H7 (cell line): ENCODE measurements around the gene ADGRV1. TPM values are rescaled to one million over a fixed set of nuclear protein-coding genes. Genes with fewer than 3 reads are reported as not detected.
"Not testable (repeated sequence)": the region's sequence is repeated elsewhere in the genome, so short reads cannot be mapped to it uniquely, and the experiment has no call there.

Source experiments
- DNase-seq: peaks from one replicate; pipeline ENCODE4 v3.0.0; 2012
- H3K27me3 ChIP-seq: 2 replicates; pipeline ENCODE4 v1.6.0; 2011; ENCODE audit warnings: mild to moderate bottlenecking, low read length; ENCODE audit not compliant: control insufficient read depth, insufficient read depth
- H3K36me3 ChIP-seq: replicated peaks from 2 replicates; pipeline ENCODE4 v1.5.1; 2011; ENCODE audit warnings: low read length; ENCODE audit not compliant: control insufficient read depth, insufficient read depth
- H3K4me3 ChIP-seq: 2 replicates; pipeline ENCODE4 v1.5.1; 2011; ENCODE audit warnings: low read depth, mild to moderate bottlenecking, control low read depth, low read length, moderate library complexity; ENCODE audit not compliant: insufficient read depth
- total RNA-seq: library from RNA; depleted of rRNA; stranded (reverse); fragments of >200 nt; shearing (Covaris generic); gene quantifications from 2 replicates; pipeline ENCODE4 v1.2.3, GENCODE V29; 2014

Gene ADGRV1
- total RNA-seq, 1 experiment from 2014 or later: 28.8 TPM

DNA sequence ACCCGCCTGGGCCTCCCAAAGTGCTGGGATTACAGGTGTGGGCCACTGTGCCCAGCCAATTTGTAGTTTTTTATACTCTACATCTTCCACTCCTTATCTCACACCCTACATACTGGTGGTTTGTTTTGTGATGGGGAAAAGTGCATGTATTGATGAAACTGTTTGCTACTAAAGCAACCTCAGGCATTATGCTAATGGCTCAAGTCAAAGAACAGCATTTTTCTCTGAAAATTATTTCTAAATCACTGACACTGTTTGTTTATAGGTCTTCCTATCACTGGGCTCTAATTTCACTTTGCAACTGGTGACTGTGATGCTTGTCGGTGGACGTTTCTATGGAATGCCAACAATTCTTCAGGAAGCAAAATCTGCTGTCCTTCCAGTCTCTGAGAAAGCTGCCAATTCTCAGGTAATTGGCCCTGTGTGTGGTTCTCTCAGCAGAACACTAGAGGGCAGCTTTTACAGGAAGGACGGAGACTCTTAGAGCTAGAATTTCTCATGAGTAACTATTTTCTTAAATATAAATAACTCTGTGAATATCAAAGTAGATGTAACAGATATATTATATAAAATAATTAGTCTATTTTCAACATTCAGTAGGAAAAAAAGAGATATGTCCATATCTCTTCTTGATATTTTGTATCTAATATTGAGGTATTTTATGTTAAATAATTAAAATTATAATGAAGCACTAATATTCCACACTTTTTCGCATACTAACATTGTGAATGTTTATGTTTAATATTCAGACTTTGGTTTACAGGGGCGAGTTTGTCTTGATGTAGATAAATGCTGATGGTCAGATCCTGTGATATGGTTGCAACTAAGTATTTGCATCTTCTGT, 244.1 kb downstream of the ADGRV1 start:
- peak; percentile 60 for DNase-seq
- Histone ChIP-seq H3K27me3 (no peaks in the 10 kb centered on the region), H3K36me3 (no peaks in the 10 kb centered on the region), H3K4me3 (no peak overlapping the region)

DNA sequence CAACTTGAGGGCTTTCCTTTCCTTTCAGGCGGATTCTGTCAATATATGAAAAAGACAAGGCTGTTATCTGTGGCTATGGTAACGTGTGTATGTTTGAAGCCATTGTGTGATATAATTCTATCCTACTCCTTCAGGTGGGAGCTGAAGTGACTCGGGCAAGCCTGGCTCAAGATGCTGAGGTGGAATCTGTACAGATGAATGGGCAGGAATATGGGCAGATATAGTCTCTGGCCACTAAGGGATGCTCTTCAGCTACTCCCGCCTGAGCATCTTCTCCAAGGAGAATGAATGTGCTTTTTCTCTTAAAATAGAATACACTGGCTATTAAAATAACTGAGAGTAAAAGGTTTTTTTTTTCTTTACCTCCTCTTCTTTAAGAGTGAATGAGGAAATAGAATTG, 244.8 kb downstream of the ADGRV1 start:
- Histone ChIP-seq H3K4me3 (no peak overlapping the region), H3K36me3 (no peaks in the 10 kb centered on the region), H3K27me3 (no peaks in the 10 kb centered on the region)
- no peak for DNase-seq

DNA sequence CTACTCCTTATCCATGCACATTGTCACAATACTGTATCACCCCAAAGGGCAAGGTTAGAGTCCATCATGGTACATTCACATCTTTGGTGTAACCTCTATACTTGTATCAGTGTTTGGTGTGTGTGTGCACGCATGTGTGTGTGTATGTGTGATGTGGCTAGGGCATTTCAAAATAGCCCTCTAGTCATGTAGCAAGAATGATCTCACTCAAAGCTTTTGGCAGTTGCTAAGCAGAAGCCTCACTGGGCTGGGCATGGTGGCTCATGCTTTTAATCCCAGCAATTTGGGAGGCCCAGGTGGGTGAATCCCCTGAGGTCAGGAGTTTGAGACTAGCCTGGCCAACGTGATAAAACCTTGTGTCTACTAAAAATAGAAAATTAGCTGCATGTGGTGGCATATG, 245.3 kb downstream of the ADGRV1 start:
- H3K36me3 ChIP-seq: no peaks in the 10 kb centered on the region
- DNase-seq: no peak
- H3K27me3 ChIP-seq: no peaks in the 10 kb centered on the region
- H3K4me3 ChIP-seq: no peak overlapping the region

DNA sequence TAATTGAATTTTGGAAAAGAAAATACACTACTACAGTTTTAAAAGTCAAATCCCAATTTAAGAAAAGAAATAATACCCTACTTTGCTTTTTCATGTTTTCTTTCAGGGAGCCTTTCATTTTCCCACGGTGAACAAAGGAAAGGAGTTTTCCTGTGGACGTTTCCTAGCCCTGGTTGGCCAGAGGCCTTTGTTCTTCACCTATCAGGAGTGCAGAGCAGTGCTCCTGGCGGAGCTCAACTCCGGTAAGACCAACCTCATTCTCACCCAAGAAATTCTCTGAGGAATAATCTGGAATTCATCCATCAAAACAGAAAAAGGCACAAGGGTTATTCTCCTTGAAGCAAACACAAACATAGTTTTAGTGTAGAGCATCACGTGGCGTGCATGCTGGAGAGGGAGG, 248.9 kb downstream of the ADGRV1 start:
- 0 out of 2 replicates have a peak, but pooled peaks cover 1% of the 10 kb centered on the region for H3K36me3 ChIP-seq
- H3K4me3 ChIP-seq: no peak overlapping the region
- no peaks in the 10 kb centered on the region for H3K27me3 ChIP-seq
- DNase-seq: no peak

DNA sequence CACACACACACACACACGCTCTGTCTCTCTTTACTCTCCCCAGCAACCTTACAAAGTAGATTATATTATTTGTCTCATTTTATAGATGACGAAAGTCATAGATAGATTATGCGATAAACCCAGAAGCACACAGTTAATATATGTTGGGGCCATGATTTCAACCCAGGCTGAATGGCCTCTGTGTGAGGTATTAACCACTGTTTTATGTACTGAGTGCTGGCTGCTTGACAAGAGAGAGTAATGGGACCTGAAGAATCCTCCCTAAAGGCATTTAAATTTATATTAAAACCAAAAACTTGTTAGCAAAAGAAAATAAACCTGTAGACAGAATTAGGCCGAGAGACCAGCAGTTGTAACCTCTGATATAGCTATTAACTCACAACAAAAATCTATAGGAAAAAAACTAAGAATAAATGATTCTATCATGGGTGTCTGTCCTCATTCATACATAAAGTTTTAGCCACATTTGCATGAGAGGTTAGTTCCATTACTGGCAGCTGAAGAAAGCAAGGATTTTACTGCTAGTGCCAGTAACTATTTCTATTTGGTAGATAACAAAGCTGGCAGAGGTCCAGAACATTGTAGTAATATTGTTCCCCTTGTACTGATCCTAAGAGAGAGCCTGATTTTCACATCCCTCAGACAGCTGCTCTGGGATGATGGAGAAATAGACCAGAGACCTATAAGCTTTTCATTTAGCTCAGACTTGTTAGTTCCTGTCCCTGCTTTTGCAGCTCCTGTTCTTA, 250.9 kb downstream of the ADGRV1 start:
- Histone ChIP-seq H3K4me3 (no peak overlapping the region), H3K36me3 (0 out of 2 replicates have a peak, but pooled peaks cover 1% of the 10 kb centered on the region), H3K27me3 (no peaks in the 10 kb centered on the region)
- no peak for DNase-seq

DNA sequence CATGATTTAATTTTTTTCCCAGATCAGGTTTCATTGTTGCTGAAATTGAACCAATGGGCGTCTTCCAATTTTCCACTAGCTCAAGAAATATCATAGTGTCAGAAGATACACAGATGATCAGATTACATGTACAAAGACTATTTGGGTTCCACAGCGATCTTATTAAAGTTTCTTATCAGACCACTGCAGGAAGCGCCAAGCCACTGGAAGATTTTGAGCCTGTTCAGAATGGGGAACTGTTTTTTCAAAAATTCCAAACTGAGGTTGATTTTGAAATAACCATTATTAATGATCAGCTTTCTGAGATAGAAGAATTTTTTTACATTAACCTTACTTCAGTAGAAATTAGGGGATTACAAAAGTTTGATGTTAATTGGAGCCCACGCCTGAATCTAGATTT, 251.6 kb downstream of the ADGRV1 start:
- no peak for DNase-seq
- no peaks in the 10 kb centered on the region for H3K27me3 ChIP-seq
- no peak overlapping the region for H3K4me3 ChIP-seq
- H3K36me3 ChIP-seq: 0 out of 2 replicates have a peak, but pooled peaks cover 1% of the 10 kb centered on the region

DNA sequence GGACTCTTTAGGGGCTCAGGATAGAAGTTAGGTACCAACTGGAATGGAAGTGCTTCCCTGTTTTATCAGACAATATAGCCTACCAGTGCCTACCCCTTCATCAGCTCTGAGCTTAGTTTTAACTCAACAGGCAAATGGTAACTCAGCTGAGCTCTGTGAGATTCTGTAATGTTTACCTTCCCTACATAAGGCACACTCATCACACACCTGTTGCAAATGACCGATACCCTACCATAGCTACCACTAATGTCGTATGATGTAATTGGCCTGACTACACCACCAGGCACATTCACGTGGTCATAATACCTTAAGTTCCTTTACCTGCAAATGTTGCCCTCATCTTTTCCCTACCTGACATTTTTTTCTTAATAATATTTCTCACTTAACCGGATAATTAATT, 254.8 kb downstream of the ADGRV1 start:
- no peak overlapping the region for H3K4me3 ChIP-seq
- H3K27me3 ChIP-seq: no peaks in the 10 kb centered on the region
- H3K36me3 ChIP-seq: peaks cover 3% of the 10 kb centered on the region
- DNase-seq: no peak

DNA sequence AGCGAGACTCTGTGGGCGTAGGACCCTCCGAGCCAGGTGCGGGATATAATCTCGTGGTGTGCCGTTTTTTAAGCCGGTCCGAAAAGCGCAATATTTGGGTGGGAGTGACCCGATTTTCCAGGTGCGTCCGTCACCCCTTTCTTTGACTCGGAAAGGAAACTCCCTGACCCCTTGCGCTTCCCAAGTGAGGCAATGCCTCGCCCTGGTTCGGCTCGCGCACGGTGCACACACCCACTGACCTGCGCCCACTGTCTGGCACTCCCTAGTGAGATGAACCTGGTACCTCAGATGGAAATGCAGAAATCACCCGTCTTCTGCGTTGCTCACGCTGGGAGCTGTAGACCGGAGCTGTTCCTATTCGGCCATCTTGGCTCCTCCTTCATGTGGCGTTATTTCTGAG, 263.5 kb downstream of the ADGRV1 start:
- not testable (repeated sequence) for DNase-seq, H3K27me3 ChIP-seq, H3K4me3 ChIP-seq, H3K36me3 ChIP-seq

DNA sequence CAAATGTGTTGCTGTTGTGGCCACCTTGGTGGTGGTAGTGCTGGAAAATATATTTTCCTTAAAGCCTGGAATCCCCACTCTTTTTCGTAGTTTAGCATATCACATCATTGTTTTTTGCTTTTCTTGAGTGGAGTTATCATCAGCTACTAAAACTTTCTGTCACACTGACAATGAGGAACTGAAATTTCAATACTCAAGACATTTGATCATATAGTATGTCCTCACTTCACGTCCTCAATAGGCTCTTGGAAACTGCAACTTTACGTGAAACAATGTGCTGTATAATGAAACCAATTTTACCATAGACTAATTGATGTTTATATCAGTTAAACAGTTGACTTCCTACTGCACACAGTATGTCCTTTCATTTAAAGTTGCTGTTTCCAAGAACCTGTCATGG, 265.8 kb downstream of the ADGRV1 start:
- Histone ChIP-seq H3K4me3 (no peak overlapping the region), H3K27me3 (no peaks in the 10 kb centered on the region), H3K36me3 (no peaks in the 10 kb centered on the region; the same call in 1 of the 2 replicates)
- no peak for DNase-seq

DNA sequence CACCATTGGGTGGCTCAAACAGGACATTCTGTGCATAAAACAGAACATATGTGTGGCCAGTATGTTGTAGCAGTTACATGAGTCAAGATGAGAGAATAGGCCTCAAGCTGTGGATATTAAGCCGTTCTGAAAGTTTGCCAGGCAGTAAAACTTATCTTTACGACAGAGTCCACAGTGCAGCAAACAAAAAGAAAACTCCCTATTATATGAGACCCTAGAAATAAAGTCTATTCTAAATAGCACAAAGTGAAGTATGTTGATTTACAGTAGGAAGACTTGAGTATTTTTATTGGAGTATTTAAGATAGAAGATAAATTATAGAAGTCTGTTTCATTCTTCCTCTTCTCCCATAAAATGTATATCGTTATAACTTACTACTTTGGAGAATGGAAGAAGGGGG, 271.5 kb downstream of the ADGRV1 start:
- DNase-seq: no peak
- Histone ChIP-seq H3K27me3 (no peaks in the 10 kb centered on the region), H3K36me3 (no peaks in the 10 kb centered on the region), H3K4me3 (no peak overlapping the region)

DNA sequence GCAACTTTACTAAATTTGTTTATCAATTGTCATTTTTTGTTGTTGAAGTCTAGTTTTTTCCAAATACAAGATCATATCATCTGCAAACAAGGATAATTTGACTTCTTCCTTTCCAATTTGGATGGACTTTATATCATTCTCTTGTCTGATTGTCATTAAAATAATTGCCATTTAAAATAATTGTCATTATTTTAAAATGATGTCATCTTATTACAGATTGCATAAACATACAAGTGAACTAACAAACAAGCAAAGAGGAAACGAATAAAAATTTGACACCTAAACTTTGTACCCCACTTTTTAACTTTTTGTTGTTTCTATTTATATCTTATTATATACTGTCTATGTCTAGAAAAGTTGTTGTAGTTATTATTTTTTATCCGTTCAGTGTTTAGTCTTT, 275.2 kb downstream of the ADGRV1 start:
- Histone ChIP-seq H3K4me3 (no peak overlapping the region), H3K36me3 (no peaks in the 10 kb centered on the region), H3K27me3 (no peaks in the 10 kb centered on the region)
- no peak for DNase-seq

DNA sequence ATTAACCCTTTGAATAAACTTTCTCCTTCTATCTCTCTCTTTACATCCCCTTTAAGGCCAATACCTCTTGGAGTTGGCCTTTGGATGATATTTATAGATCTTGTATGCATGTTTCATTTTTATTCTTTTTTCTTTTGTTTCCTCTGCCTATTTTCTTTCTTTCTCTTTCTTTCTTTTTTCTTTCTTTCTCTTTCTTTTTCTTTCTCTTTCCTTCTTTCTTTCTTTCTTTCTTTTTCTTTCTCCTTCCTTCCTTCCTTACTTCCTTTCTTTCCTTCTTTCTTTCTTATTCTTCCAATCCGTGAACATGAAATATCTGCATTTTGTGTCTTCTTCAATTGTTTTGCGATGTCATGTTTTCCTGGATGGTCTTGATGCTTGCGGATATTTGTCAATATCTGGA, 276.1 kb downstream of the ADGRV1 start:
- H3K36me3 ChIP-seq: no peaks in the 10 kb centered on the region
- no peak for DNase-seq
- H3K4me3 ChIP-seq: no peak overlapping the region
- no peaks in the 10 kb centered on the region for H3K27me3 ChIP-seq

DNA sequence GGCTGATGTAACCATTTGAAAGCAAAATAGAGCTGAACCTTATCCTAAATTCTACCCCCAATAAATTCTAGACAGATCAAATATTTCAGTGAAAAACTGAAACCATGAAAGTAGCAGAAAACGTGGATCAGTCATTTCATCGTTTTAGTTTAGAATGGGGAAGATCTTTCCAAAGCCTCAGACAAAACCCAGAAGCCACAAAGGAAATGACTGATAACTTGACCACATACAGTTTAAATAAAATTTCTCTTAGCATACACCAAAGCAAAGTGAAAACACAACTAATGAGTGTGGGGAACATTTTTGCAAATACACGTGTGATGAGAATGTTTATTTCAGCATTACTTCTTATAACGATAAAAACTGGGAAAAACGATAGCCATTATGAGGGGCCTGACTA, 284.8 kb downstream of the ADGRV1 start:
- H3K36me3 ChIP-seq: no peaks in the 10 kb centered on the region
- no peak for DNase-seq
- H3K27me3 ChIP-seq: no peaks in the 10 kb centered on the region
- no peak overlapping the region for H3K4me3 ChIP-seq

DNA sequence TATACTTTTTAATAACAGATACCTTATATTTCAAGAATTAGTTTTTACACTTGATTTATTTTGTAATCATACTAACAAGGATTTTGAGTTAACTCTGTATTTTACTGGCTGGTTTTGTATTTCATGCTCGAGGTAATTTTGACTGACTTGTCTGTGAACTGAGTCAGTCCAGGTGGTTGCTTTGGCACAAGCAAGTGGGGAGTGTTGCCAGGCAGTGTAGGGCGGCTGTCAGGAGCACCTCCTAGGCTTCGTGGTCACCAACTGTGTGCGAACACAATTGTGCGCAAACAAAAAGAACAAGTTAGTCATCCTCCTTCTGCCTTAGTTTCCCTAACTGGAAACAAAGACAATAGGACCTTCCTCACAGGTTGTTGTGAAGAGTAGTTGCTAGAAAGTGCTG, 286.3 kb downstream of the ADGRV1 start:
- no peak for DNase-seq
- no peaks in the 10 kb centered on the region for H3K27me3 ChIP-seq
- no peak overlapping the region for H3K4me3 ChIP-seq

More for the DNA sequence above, 286.3 kb downstream of the ADGRV1 start:
- no peaks in the 10 kb centered on the region for H3K36me3 ChIP-seq
